ENCODE results near the gene FOXB2.
"Not testable (repeated sequence)": the region's sequence is repeated elsewhere in the genome, so short reads cannot be mapped to it uniquely, and the experiment has no call there.

The FOXB2 gene

DNA sequence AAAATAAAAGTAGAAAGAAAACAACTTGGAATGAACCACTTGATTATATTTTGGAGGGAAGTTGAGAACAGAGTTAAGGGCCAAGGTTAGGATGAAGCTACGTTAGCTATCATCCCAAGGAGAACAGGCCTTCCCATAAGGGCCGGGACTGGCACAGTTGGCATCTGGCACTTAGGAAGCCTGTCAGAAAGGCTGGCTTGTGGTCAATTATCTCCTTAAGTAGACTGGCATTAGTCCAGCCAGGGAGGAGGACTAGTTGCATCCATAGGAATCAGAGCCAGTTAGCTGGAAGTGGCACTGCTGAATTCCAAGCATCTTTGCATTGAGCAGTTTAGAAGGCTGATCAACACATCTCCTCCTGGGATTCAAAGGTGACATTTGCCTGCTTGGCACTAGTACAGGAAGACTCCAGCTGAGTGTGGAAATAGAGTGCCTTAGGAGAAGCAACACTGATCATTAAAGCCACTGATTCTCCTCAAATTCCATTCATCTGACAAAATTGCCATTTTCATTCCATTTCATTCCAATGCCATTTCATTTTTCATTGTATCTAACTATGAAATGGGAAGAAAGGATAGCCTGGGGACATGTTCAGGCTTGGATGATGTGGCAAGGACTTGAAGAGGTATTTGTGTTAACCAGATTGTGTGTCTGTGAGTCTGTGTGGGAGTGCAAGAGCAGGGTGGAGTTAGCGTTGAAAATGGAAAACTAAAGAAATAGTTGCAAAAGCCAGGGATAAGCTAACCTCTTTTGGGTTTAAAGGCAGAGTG is 5.5 kb downstream of the FOXB2 start:
- TF ChIP-seq, protein P1, sequence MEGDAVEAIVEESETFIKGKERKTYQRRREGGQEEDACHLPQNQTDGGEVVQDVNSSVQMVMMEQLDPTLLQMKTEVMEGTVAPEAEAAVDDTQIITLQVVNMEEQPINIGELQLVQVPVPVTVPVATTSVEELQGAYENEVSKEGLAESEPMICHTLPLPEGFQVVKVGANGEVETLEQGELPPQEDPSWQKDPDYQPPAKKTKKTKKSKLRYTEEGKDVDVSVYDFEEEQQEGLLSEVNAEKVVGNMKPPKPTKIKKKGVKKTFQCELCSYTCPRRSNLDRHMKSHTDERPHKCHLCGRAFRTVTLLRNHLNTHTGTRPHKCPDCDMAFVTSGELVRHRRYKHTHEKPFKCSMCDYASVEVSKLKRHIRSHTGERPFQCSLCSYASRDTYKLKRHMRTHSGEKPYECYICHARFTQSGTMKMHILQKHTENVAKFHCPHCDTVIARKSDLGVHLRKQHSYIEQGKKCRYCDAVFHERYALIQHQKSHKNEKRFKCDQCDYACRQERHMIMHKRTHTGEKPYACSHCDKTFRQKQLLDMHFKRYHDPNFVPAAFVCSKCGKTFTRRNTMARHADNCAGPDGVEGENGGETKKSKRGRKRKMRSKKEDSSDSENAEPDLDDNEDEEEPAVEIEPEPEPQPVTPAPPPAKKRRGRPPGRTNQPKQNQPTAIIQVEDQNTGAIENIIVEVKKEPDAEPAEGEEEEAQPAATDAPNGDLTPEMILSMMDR (IDR thresholded peaks at IDR 0.05; ENCODE audit: extremely low read depth, insufficient read depth, missing control alignments): no peak
- DNase-seq (ENCODE audit: low spot score): no peak
- in situ Hi-C loops (cut with MboI; ENCODE audit: low pct_unique_long_range_greater_than_20kb, low sequenced_read_pairs, unreplicated experiment): no loop called here

DNA sequence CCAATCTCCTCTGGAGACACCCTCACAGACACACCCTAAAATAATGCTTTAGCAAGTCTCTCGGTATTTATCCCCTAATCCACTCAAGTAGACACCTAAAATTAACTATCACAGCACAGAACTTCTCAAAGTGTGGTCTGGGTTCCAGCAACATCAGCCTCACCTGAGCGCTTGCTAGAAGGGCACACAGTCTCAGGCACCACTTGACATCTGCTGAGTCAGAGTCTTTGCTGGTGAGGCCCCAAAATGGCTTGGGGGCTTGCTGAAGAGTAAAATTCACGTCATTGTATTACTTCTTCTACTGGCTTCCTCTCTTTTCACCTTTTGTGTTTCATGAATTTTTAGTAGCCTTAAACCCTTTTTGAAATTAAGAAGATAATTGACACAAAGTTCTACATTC is 9.0 kb downstream of the FOXB2 start:
- in situ Hi-C loops (cut with MboI; ENCODE audit: low pct_unique_long_range_greater_than_20kb, low sequenced_read_pairs, unreplicated experiment): no loop called here
- TF ChIP-seq, protein P1 (IDR thresholded peaks at IDR 0.05; ENCODE audit: extremely low read depth, insufficient read depth, missing control alignments): no peak
- no peak for DNase-seq (ENCODE audit: low spot score)

- no peak for DNase-seq (ENCODE audit: low spot score)
- in situ Hi-C loops (cut with MboI; ENCODE audit: low pct_unique_long_range_greater_than_20kb, low sequenced_read_pairs, unreplicated experiment): no loop called here
These were observed 10.6 kb downstream of the FOXB2 start for GRCh38 chr9:77030045-77030444.

DNA sequence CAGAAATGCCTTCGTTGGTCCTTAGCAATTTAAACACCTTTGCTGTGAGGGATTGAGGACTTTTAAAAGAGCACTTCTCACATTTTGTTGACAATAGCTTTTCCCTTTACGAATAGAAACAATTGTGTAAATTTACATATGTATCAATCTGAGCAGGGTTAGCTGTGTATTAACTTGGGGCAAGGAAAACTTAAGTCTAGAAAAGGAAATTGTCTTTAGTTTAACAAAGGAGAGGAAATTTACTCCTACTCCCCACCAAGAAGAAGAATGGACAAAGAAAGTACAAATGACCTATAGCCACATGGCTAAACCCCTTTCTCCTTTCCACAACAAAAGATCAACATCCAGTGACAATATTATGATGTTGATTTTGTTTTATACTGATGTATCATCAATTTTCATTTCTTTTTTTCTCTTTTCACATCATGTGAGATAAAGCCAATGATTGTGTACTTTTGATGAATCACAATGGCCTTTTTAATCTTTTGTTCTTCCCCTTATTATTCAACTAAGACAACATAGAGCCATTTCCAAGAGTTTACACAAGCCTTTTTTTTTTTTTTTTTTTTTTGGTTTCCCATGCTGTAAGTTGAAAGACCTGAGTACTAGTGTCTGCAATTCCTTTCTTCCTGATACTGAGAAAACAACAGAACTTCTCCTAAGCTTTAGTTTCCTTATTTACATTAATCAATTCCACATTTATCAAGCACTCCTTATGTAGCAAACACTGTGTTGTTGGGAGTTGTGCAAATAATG is 19.0 kb downstream of the FOXB2 start:
- TF ChIP-seq, protein P1 (IDR thresholded peaks at IDR 0.05; ENCODE audit: extremely low read depth, insufficient read depth, missing control alignments): no peak
- DNase-seq (ENCODE audit: low spot score): no peak
- in situ Hi-C loops (cut with MboI; ENCODE audit: low pct_unique_long_range_greater_than_20kb, low sequenced_read_pairs, unreplicated experiment): no loop called here

More at GRCh38 chr9:77030045-77030444, 10.6 kb downstream of the FOXB2 start:
- TF ChIP-seq, protein P1 (IDR thresholded peaks at IDR 0.05; ENCODE audit: extremely low read depth, insufficient read depth, missing control alignments): no peak

- in situ Hi-C loops (cut with MboI; ENCODE audit: low pct_unique_long_range_greater_than_20kb, low sequenced_read_pairs, unreplicated experiment): no loop called here
- TF ChIP-seq, protein P1 (IDR thresholded peaks at IDR 0.05; ENCODE audit: extremely low read depth, insufficient read depth, missing control alignments): no peak
- no peak for DNase-seq (ENCODE audit: low spot score)
These were observed 20.9 kb downstream of the FOXB2 start for GRCh38 chr9:77040340-77040739.

- in situ Hi-C loops (cut with MboI; ENCODE audit: low pct_unique_long_range_greater_than_20kb, low sequenced_read_pairs, unreplicated experiment); DNase-seq (ENCODE audit: low spot score): not testable (repeated sequence)
These were observed 24.3 kb downstream of the FOXB2 start for GRCh38 chr9:77043743-77044142.

- in situ Hi-C loops (cut with MboI; ENCODE audit: low pct_unique_long_range_greater_than_20kb, low sequenced_read_pairs, unreplicated experiment); DNase-seq (ENCODE audit: low spot score): not testable (repeated sequence)
These were observed 41.2 kb downstream of the FOXB2 start for GRCh38 chr9:77060681-77061080.
